ENCODE measurements around the gene KRTAP4-7.

DNA sequence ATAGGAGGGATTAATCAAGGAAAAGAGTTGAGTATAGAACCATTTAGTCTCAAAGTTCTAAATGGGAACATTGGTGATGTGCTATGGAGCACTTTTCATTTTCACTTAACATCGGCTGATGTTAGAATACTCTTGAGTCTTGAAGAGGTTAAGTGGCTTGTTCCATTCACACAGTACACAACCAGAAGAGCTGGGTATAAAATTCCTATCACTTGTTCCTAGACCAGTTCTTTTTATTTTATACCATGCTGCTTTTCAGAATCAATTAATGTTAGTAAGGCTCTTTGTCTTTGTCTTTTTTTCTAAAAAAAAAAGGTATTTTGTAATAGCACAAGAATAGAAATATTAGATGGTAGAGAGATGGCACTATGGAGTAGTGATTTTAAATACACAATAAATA, 41.0 kb upstream of the KRTAP4-7 start:
- no peak for TF ChIP-seq CTCF (IDR thresholded peaks at IDR 0.05; ENCODE audit: low read depth, low read length)
- TF ChIP-seq, protein P1, sequence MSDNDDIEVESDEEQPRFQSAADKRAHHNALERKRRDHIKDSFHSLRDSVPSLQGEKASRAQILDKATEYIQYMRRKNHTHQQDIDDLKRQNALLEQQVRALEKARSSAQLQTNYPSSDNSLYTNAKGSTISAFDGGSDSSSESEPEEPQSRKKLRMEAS (IDR thresholded peaks at IDR 0.05; ENCODE audit: low read depth, low read length) = no peak
- no peak for TF ChIP-seq POLR2A (IDR thresholded peaks at IDR 0.05; ENCODE audit: extremely low read depth, insufficient read length)
